Neutrophil (primary cell): Measurements from ENCODE around the gene KRT82.

ENCODE experiments used
- H3K27ac ChIP-seq: fragments of 200-600 bp; sonication (generic); 2 replicates; pipeline ENCODE4 v1.5.1; 2016; ENCODE audit warnings: mild to moderate bottlenecking, moderate library complexity
- H3K27me3 ChIP-seq: fragments of 200-600 bp; sonication (generic); 2 replicates; pipeline ENCODE4 v1.6.0; 2016; ENCODE audit warnings: mild to moderate bottlenecking
- H3K36me3 ChIP-seq: fragments of 200-600 bp; sonication (generic); 2 replicates; pipeline ENCODE4 v1.5.1; 2017
- H3K4me1 ChIP-seq, 2 experiments: fragments of 200-600 bp in 1 of 2; sonication (generic) in 1 of 2; 1 replicate in 1 of 2; 2 replicates in 1 of 2; pipeline versions ENCODE4 v1.5.1 to v1.6.1; 2013 to 2016; ENCODE audit warnings: low read depth in 1 of 2, low read length in 1 of 2, mild to moderate bottlenecking in 1 of 2, moderate library complexity in 1 of 2; ENCODE audit not compliant: control insufficient read depth in 1 of 2, insufficient read depth in 1 of 2
- H3K4me3 ChIP-seq, 2 experiments: fragments of 200-600 bp in 1 of 2; sonication (generic) in 1 of 2; 1 replicate in 1 of 2; 2 replicates in 1 of 2; pipeline ENCODE4 v1.5.1; 2013 to 2016; ENCODE audit warnings: low read depth in 1 of 2, low read length in 1 of 2, mild to moderate bottlenecking in 1 of 2, moderate library complexity in 1 of 2
- H3K9me3 ChIP-seq: fragments of 200-600 bp; sonication (generic); 2 replicates; pipeline ENCODE4 v1.5.1; 2016
- TF ChIP-seq, protein P1 (sequence below): fragments of 200-600 bp; sonication (generic); IDR thresholded peaks from 2 replicates; pipeline ENCODE4 v1.5.1; 2016; ENCODE audit warnings: antibody characterized with exemption

KRT82 gene

GRCh38 chr12:52418576-52419110, 12.5 kb upstream of the KRT82 start:
- H3K27ac ChIP-seq: no peak overlapping the region
- H3K36me3 ChIP-seq: no peaks in the 10 kb centered on the region
- no peaks in the 10 kb centered on the region for H3K9me3 ChIP-seq
- TF ChIP-seq, protein P1, sequence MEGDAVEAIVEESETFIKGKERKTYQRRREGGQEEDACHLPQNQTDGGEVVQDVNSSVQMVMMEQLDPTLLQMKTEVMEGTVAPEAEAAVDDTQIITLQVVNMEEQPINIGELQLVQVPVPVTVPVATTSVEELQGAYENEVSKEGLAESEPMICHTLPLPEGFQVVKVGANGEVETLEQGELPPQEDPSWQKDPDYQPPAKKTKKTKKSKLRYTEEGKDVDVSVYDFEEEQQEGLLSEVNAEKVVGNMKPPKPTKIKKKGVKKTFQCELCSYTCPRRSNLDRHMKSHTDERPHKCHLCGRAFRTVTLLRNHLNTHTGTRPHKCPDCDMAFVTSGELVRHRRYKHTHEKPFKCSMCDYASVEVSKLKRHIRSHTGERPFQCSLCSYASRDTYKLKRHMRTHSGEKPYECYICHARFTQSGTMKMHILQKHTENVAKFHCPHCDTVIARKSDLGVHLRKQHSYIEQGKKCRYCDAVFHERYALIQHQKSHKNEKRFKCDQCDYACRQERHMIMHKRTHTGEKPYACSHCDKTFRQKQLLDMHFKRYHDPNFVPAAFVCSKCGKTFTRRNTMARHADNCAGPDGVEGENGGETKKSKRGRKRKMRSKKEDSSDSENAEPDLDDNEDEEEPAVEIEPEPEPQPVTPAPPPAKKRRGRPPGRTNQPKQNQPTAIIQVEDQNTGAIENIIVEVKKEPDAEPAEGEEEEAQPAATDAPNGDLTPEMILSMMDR: no peak
- no peak overlapping the region for H3K4me3 ChIP-seq
- no peaks in the 10 kb centered on the region for H3K4me1 ChIP-seq
- H3K27me3 ChIP-seq: peaks cover 24% of the 10 kb centered on the region

DNA sequence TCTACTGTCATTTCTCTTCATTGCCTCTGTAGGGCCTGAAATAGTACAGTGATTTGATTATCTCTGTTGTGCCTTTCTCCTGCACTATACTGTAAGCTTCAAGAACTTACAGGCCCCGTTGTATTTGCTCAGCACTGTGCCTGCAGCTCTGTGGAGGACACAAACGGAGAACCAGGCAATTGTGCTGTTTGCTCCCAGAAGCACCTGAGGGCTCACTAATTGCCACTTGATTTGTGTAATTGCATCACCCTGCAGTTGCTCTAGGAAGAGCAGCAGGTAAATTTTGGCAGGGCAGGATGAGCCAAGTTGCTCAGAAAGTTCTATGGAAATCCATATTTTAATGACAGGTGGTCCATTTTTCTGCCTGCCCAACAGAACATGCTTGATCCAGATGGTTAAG, 11.6 kb upstream of the KRT82 start:
- H3K27me3 ChIP-seq: peaks cover 24% of the 10 kb centered on the region
- no peaks in the 10 kb centered on the region for H3K36me3 ChIP-seq
- H3K4me3 ChIP-seq: no peak overlapping the region
- no peaks in the 10 kb centered on the region for H3K9me3 ChIP-seq
- no peak overlapping the region for H3K27ac ChIP-seq
- H3K4me1 ChIP-seq: no peaks in the 10 kb centered on the region
- TF ChIP-seq, protein P1: no peak

- no peak overlapping the region for H3K27ac ChIP-seq
- H3K9me3 ChIP-seq: no peaks in the 10 kb centered on the region
- TF ChIP-seq, protein P1: no peak
- H3K27me3 ChIP-seq: peaks cover 24% of the 10 kb centered on the region
- no peaks in the 10 kb centered on the region for H3K4me1 ChIP-seq
- H3K36me3 ChIP-seq: no peaks in the 10 kb centered on the region
- no peak overlapping the region for H3K4me3 ChIP-seq
Measured at GRCh38 chr12:52416795-52417194, 10.7 kb upstream of the KRT82 start.

- Histone ChIP-seq H3K4me3 (no peak overlapping the region), H3K9me3 (no peaks in the 10 kb centered on the region), H3K36me3 (no peaks in the 10 kb centered on the region), H3K27me3 (peaks cover 17% of the 10 kb centered on the region), H3K4me1 (no peaks in the 10 kb centered on the region), H3K27ac (no peak overlapping the region)
- TF ChIP-seq, protein P1: no peak
Measured at GRCh38 chr12:52415870-52416750, 10.0 kb upstream of the KRT82 start.

GRCh38 chr12:52414936-52415335, 8.8 kb upstream of the KRT82 start:
- TF ChIP-seq, protein P1: no peak
- no peaks in the 10 kb centered on the region for H3K9me3 ChIP-seq
- H3K36me3 ChIP-seq: no peaks in the 10 kb centered on the region
- no peak overlapping the region for H3K27ac ChIP-seq
- H3K4me3 ChIP-seq: no peak overlapping the region
- peaks cover 8% of the 10 kb centered on the region for H3K27me3 ChIP-seq
- no peaks in the 10 kb centered on the region for H3K4me1 ChIP-seq
